ENCODE results near the gene ICAM5. TPM values are rescaled to one million over a fixed set of nuclear protein-coding genes. Genes with fewer than 3 reads are reported as not detected.

ICAM5 gene
- total RNA-seq, 1 donor from 2014 or later, result 2.0 TPM

- no peak for TF ChIP-seq CTCF (IDR thresholded peaks at IDR 0.05)
- no peaks in the 10 kb centered on the region for H3K27me3 Mint-ChIP-seq (ENCODE audit: unreplicated experiment)
- no peak for DNase-seq (ENCODE audit: extremely low spot score, unreplicated experiment)
- H3K4me3 Mint-ChIP-seq (ENCODE audit: unreplicated experiment), result no peak overlapping the region
- no peaks in the 10 kb centered on the region for H3K9me3 Mint-ChIP-seq (ENCODE audit: unreplicated experiment)
- no peak overlapping the region for H3K27ac Mint-ChIP-seq (ENCODE audit: unreplicated experiment)
- peaks cover 9% of the 10 kb centered on the region for H3K4me1 Mint-ChIP-seq (ENCODE audit: unreplicated experiment)
- H3K36me3 Mint-ChIP-seq (ENCODE audit: unreplicated experiment), result peaks cover 18% of the 10 kb centered on the region
Measured at GRCh38 chr19:10256970-10257615, 32.7 kb upstream of the ICAM5 start.

- Mint-ChIP-seq H3K9me3 (ENCODE audit: unreplicated experiment) (no peaks in the 10 kb centered on the region), H3K4me1 (ENCODE audit: unreplicated experiment) (peaks cover under 1% of the 10 kb centered on the region), H3K36me3 (ENCODE audit: unreplicated experiment) (peaks cover 18% of the 10 kb centered on the region), H3K27ac (ENCODE audit: unreplicated experiment) (no peak overlapping the region), H3K27me3 (ENCODE audit: unreplicated experiment) (no peaks in the 10 kb centered on the region), H3K4me3 (ENCODE audit: unreplicated experiment) (no peak overlapping the region)
- TF ChIP-seq CTCF (IDR thresholded peaks at IDR 0.05), result no peak
- no peak for DNase-seq (ENCODE audit: extremely low spot score, unreplicated experiment)
Measured at GRCh38 chr19:10258080-10258710, 31.6 kb upstream of the ICAM5 start.

- H3K27me3 Mint-ChIP-seq (ENCODE audit: unreplicated experiment), result no peaks in the 10 kb centered on the region
- H3K4me1 Mint-ChIP-seq (ENCODE audit: unreplicated experiment), result no peaks in the 10 kb centered on the region
- no peaks in the 10 kb centered on the region for H3K9me3 Mint-ChIP-seq (ENCODE audit: unreplicated experiment)
- DNase-seq (ENCODE audit: extremely low spot score, unreplicated experiment), result peak; percentile 92
- H3K36me3 Mint-ChIP-seq (ENCODE audit: unreplicated experiment), result peaks cover 15% of the 10 kb centered on the region
- no peak overlapping the region for H3K27ac Mint-ChIP-seq (ENCODE audit: unreplicated experiment)
- H3K4me3 Mint-ChIP-seq (ENCODE audit: unreplicated experiment), result no peak overlapping the region
- TF ChIP-seq CTCF (IDR thresholded peaks at IDR 0.05), result peak; percentile 76
Measured at GRCh38 chr19:10259162-10259905, 30.4 kb upstream of the ICAM5 start.

GRCh38 chr19:10260141-10260584 lies 29.6 kb upstream of the ICAM5 start:
- no peaks in the 10 kb centered on the region for H3K9me3 Mint-ChIP-seq (ENCODE audit: unreplicated experiment)
- no peak overlapping the region for H3K4me3 Mint-ChIP-seq (ENCODE audit: unreplicated experiment)
- no peak for TF ChIP-seq CTCF (IDR thresholded peaks at IDR 0.05)
- H3K27ac Mint-ChIP-seq (ENCODE audit: unreplicated experiment), result no peak overlapping the region
- peaks cover 14% of the 10 kb centered on the region for H3K36me3 Mint-ChIP-seq (ENCODE audit: unreplicated experiment)
- DNase-seq (ENCODE audit: extremely low spot score, unreplicated experiment), result no peak
- H3K4me1 Mint-ChIP-seq (ENCODE audit: unreplicated experiment), result no peaks in the 10 kb centered on the region
- H3K27me3 Mint-ChIP-seq (ENCODE audit: unreplicated experiment), result no peaks in the 10 kb centered on the region

GRCh38 chr19:10262771-10263170 lies 27.0 kb upstream of the ICAM5 start:
- no peak for TF ChIP-seq CTCF (IDR thresholded peaks at IDR 0.05)
- H3K36me3 Mint-ChIP-seq (ENCODE audit: unreplicated experiment), result peaks cover 3% of the 10 kb centered on the region
- no peaks in the 10 kb centered on the region for H3K27me3 Mint-ChIP-seq (ENCODE audit: unreplicated experiment)
- H3K4me3 Mint-ChIP-seq (ENCODE audit: unreplicated experiment), result no peak overlapping the region
- H3K27ac Mint-ChIP-seq (ENCODE audit: unreplicated experiment), result no peak overlapping the region
- H3K9me3 Mint-ChIP-seq (ENCODE audit: unreplicated experiment), result no peaks in the 10 kb centered on the region
- DNase-seq (ENCODE audit: extremely low spot score, unreplicated experiment), result no peak
- H3K4me1 Mint-ChIP-seq (ENCODE audit: unreplicated experiment), result no peaks in the 10 kb centered on the region
